Mononuclear cell (primary cell): Measurements from ENCODE around the gene DDX1. TPM values are rescaled to one million over a fixed set of nuclear protein-coding genes. Genes with fewer than 3 reads are reported as not detected.

Experiments
- H3K27me3 ChIP-seq: 2 replicates; pipeline ENCODE4 v1.6.0; 2011; ENCODE audit warnings: low read length, control low read depth; ENCODE audit not compliant: insufficient read depth
- H3K4me1 ChIP-seq: 2 replicates; pipeline ENCODE4 v1.5.1; 2011; ENCODE audit warnings: mild to moderate bottlenecking, low read length, control low read depth; ENCODE audit not compliant: insufficient read depth
- H3K4me3 ChIP-seq: 2 replicates; pipeline ENCODE4 v1.5.1; 2011; ENCODE audit warnings: mild to moderate bottlenecking, low read length, moderate library complexity
- H3K9me3 ChIP-seq: 2 replicates; pipeline ENCODE4 v1.5.1; 2011; ENCODE audit warnings: low read depth, mild to moderate bottlenecking, control low read depth, low read length
- total RNA-seq: library from RNA; depleted of rRNA; stranded (reverse); fragments of >200 nt; gene quantifications from one replicate; pipeline ENCODE4 v1.2.3, GENCODE V29; 2012

Gene DDX1
- total RNA-seq, 1 donor: 55.5 TPM

GRCh38 chr2:15623898-15624541 lies 32.4 kb downstream of the DDX1 start:
- Histone ChIP-seq H3K27me3 (no peaks in the 10 kb centered on the region), H3K4me3 (no peak overlapping the region), H3K9me3 (no peaks in the 10 kb centered on the region), H3K4me1 (no peaks in the 10 kb centered on the region)

- Histone ChIP-seq H3K4me3 (no peak overlapping the region), H3K4me1 (no peaks in the 10 kb centered on the region), H3K9me3 (no peaks in the 10 kb centered on the region), H3K27me3 (no peaks in the 10 kb centered on the region)
Observed at GRCh38 chr2:15624903-15625302, 33.2 kb downstream of the DDX1 start.

GRCh38 chr2:15625344-15626036 lies 33.8 kb downstream of the DDX1 start:
- no peaks in the 10 kb centered on the region for H3K9me3 ChIP-seq
- H3K27me3 ChIP-seq: no peaks in the 10 kb centered on the region
- no peak overlapping the region for H3K4me3 ChIP-seq
- H3K4me1 ChIP-seq: no peaks in the 10 kb centered on the region

- no peaks in the 10 kb centered on the region for H3K27me3 ChIP-seq
Observed at GRCh38 chr2:15626126-15626525, 34.5 kb downstream of the DDX1 start.

GRCh38 chr2:15626967-15627366 lies 35.3 kb downstream of the DDX1 start:
- no peaks in the 10 kb centered on the region for H3K4me1 ChIP-seq
- no peak overlapping the region for H3K4me3 ChIP-seq
- H3K27me3 ChIP-seq: no peaks in the 10 kb centered on the region
- no peaks in the 10 kb centered on the region for H3K9me3 ChIP-seq

More at GRCh38 chr2:15626126-15626525, 34.5 kb downstream of the DDX1 start:
- Histone ChIP-seq H3K9me3 (no peaks in the 10 kb centered on the region), H3K4me3 (no peak overlapping the region), H3K4me1 (no peaks in the 10 kb centered on the region)

GRCh38 chr2:15627817-15628684 lies 36.4 kb downstream of the DDX1 start:
- H3K4me3 ChIP-seq: no peak overlapping the region
- no peaks in the 10 kb centered on the region for H3K27me3 ChIP-seq
- no peaks in the 10 kb centered on the region for H3K9me3 ChIP-seq
- H3K4me1 ChIP-seq: no peaks in the 10 kb centered on the region

- H3K9me3 ChIP-seq: no peaks in the 10 kb centered on the region
- H3K4me3 ChIP-seq: no peak overlapping the region
- H3K4me1 ChIP-seq: no peaks in the 10 kb centered on the region
- no peaks in the 10 kb centered on the region for H3K27me3 ChIP-seq
Observed at GRCh38 chr2:15628899-15629855, 37.5 kb downstream of the DDX1 start.

- H3K4me3 ChIP-seq: no peak overlapping the region
- H3K9me3 ChIP-seq: no peaks in the 10 kb centered on the region
- H3K27me3 ChIP-seq: no peaks in the 10 kb centered on the region
- H3K4me1 ChIP-seq: no peaks in the 10 kb centered on the region
Observed at GRCh38 chr2:15630121-15630977, 38.7 kb downstream of the DDX1 start.

- Histone ChIP-seq H3K9me3 (no peaks in the 10 kb centered on the region), H3K4me3 (no peak overlapping the region), H3K4me1 (no peaks in the 10 kb centered on the region), H3K27me3 (no peaks in the 10 kb centered on the region)
Observed at GRCh38 chr2:15630978-15631719, 39.5 kb downstream of the DDX1 start.

- Histone ChIP-seq H3K9me3 (no peaks in the 10 kb centered on the region), H3K27me3 (no peaks in the 10 kb centered on the region), H3K4me1 (no peaks in the 10 kb centered on the region), H3K4me3 (no peak overlapping the region)
Observed at GRCh38 chr2:15631883-15632282, 40.2 kb downstream of the DDX1 start.

GRCh38 chr2:15633043-15633970 lies 41.6 kb downstream of the DDX1 start:
- Histone ChIP-seq H3K4me1 (no peaks in the 10 kb centered on the region), H3K9me3 (no peaks in the 10 kb centered on the region), H3K27me3 (no peaks in the 10 kb centered on the region), H3K4me3 (no peak overlapping the region)

GRCh38 chr2:15633971-15634346 lies 42.3 kb downstream of the DDX1 start:
- Histone ChIP-seq H3K9me3 (no peaks in the 10 kb centered on the region), H3K4me1 (no peaks in the 10 kb centered on the region), H3K4me3 (no peak overlapping the region), H3K27me3 (no peaks in the 10 kb centered on the region)
